Esophagus muscularis mucosa (tissue), 4 donors: ENCODE data around the gene PRDM16.

Source experiments
- EP300 ChIP-seq: sonication (generic); formaldehyde crosslinking; IDR thresholded peaks from one replicate; pipeline ENCODE4 v1.6.1; 2017; ENCODE audit warnings: antibody characterized with exemption
- POLR2A ChIP-seq: fragments of 450-650 bp; IDR thresholded peaks from one replicate; pipeline ENCODE4 v1.6.1; 2017; ENCODE audit warnings: antibody characterized with exemption, moderate library complexity, mild to moderate bottlenecking, low read depth
- POLR2AphosphoS5 ChIP-seq, 2 donors: sonication (generic); formaldehyde crosslinking; IDR thresholded peaks; one replicate each; pipeline ENCODE4 v1.6.1; 2017; ENCODE audit warnings: antibody characterized with exemption in 2 of 2
- TF ChIP-seq, protein P1 (sequence below), 3 experiments: fragments of 200-600 bp in 2 of 3; fragments of 450-650 bp in 1 of 3; sonication (generic) in 2 of 3; IDR thresholded peaks; one replicate each; pipeline ENCODE4 v1.5.1; 2017 to 2019; ENCODE audit warnings: antibody characterized with exemption in 3 of 3, mild to moderate bottlenecking in 2 of 3, moderate library complexity in 1 of 3

DNA sequence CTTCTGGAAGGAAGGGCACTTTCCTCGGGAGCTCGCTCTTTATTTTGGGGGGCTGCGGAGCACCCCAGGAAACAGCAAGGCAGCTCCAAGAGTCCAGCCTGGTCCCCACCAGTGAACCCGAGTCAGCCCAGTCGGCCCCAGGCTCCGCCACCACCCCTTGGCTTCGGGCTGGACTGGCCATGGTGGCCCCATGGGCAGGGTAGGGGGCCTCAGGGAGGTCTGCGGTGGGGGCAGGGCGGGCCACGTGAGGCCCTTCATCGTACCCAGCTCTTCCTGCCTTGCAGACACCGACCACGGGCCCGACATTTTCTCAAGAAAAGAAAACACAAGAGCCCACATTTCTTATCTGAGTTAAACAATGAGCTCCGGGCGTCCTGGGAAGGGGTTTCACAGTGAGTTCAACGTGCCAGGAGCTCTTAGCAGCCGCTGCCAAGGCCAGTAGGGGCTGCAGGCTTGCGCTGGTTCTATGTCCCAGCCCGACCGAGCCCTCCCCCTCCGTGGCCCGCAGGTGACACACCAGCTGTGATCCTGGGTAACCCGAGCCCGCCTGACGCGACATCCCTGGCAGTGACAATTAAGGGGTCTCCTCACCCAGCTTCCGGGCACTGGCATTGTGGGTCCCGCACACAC, 66.2 kb downstream of the PRDM16 start:
- TF ChIP-seq, protein P1, sequence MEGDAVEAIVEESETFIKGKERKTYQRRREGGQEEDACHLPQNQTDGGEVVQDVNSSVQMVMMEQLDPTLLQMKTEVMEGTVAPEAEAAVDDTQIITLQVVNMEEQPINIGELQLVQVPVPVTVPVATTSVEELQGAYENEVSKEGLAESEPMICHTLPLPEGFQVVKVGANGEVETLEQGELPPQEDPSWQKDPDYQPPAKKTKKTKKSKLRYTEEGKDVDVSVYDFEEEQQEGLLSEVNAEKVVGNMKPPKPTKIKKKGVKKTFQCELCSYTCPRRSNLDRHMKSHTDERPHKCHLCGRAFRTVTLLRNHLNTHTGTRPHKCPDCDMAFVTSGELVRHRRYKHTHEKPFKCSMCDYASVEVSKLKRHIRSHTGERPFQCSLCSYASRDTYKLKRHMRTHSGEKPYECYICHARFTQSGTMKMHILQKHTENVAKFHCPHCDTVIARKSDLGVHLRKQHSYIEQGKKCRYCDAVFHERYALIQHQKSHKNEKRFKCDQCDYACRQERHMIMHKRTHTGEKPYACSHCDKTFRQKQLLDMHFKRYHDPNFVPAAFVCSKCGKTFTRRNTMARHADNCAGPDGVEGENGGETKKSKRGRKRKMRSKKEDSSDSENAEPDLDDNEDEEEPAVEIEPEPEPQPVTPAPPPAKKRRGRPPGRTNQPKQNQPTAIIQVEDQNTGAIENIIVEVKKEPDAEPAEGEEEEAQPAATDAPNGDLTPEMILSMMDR (IDR thresholded peaks at IDR 0.05), result no peak
- no peak for TF ChIP-seq POLR2AphosphoS5 (IDR thresholded peaks at IDR 0.05)
- TF ChIP-seq EP300, result no peak
- TF ChIP-seq POLR2A, result no peak
